HG03060 (cell line): ENCODE data around the gene MITF.

Experiments used
- ATAC-seq: cut with Tn5 transposase; IDR thresholded peaks from one replicate; pipeline ENCODE4 v1.9.1; 2021; ENCODE audit warnings: low read depth, moderate number of reproducible peaks; ENCODE audit not compliant: unreplicated experiment

MITF gene

DNA sequence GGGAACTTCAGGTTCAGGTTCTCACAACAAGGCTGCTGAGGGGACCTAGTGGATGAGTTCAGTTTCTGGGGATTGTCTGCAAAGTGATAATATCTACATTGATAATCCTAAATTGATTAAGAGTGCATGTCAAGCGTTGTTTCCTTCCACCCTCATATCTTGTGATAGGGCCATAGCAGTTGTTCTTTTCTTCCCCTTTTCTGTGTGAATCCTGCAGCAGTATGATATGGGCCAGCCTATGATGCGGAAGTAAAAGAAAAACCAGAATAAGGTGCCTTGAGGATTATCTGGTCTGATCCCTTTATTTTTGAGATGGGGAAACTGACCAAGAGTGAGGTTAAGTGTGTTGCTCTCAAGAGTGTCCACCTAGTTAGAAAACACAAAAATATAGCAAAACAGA lies 86.2 kb downstream of the MITF start:
- ATAC-seq = no peak

DNA sequence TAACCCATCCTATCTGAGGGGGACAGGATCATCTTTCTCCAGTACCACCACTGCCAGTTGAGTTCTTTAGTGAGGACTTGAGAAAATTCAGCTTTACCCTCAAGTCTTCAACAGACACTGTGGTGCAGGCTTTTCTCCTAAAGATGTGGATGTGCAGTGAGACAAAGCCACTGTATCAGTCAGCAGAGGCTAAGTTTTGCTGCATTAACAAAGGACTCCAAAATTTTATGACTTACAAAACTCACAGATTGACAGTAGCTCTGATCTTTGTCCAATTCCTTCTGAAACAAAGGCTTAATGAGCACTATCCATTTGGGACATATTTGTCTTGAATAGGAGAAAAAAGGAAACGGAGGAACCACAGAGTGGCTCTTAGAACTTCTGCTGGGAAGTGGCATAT lies 87.9 kb downstream of the MITF start:
- ATAC-seq = no peak

DNA sequence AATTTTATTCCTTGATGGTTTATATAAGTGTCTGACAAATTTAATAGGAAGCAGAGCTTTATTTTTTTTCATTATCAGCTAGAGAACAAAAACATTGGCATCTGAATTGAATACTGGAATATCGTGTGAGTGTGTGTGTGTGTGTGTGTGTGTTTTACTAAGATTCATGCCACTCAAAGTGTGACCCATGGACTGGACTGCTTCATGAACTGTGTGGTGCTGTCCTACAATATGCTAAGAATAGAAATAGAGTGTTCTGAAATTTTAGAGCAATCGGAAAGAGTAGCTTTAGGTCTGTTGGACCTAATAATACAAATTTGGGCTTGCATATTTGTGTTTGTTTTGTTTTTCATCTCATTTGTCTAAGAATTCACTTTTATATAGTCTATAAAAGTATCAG lies 89.6 kb downstream of the MITF start:
- ATAC-seq = no peak

DNA sequence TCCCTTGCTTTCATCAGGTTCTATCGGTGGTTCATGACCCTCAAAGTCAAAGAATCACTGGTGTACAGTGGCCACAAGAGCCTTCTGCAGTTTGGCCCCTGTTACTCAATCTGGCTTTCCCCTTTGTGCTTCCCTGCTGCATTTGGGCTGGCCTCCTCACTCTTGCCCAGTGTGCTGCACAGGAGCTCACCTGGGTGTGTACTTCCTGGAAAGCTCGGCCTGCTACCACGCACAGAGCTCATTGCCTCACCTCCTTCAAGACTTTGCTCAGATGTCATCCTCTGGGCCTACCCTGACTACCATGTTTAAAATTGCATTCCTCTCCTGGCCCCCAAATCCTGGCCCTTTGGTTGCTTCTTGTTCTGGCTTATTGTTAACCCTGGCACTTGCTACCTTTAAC lies 90.9 kb downstream of the MITF start:
- no peak for ATAC-seq

DNA sequence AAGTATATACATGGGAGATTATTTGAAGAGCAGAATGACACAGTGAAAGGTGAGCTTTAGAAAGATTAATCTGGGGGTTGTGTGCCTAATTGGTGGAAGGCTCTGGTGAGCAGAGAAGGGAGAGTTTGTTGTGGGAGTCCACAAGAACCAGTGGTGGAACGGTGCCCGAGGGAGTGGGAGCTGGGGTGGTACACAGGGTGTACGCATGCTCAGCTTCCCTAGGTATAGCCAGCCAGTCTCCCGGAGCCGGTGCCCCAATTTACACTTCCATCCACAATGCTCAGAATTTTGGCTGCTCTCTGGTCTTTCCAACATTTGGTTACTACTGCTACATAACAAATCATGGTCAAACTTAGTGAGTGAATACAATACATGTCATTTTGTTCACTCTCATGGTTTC lies 92.5 kb downstream of the MITF start:
- ATAC-seq = no peak

DNA sequence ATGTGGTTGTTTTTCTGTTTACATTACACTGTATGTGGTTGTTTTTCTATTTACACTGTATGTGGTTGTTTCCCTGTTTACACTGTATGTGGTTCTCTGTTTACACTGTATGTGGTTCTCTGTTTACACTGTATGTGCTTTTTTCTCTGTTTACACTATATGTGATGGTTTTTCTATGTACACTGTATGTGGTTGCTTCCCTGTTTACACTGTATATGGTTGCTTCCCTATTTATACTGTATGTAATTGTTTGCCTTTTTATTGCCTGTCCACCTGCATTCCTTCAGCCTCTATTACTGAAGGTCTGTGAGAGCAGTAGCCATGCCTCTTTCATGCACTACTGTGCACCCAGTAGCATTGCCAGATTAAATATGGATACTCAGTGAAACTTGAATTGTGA lies 94.3 kb downstream of the MITF start:
- ATAC-seq = no peak

DNA sequence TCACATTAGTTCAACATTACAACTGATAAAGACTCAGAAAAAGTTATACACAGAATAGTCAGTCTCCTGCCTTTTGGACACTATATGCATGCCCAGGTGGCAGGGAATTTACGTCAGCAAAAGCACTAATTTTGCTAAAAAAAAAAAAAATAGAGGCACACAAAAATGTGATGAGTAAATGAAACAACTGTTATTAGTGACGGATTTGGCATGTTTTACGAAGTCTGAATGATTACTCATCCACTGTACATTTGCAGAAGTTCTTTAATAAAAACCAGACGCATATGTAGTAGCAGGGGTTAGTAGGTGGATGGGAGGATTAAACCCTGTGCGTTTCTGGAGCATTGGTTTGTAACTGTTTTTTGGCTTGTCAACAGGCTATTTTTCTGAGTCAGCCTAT lies 99.0 kb downstream of the MITF start:
- ATAC-seq = no peak

DNA sequence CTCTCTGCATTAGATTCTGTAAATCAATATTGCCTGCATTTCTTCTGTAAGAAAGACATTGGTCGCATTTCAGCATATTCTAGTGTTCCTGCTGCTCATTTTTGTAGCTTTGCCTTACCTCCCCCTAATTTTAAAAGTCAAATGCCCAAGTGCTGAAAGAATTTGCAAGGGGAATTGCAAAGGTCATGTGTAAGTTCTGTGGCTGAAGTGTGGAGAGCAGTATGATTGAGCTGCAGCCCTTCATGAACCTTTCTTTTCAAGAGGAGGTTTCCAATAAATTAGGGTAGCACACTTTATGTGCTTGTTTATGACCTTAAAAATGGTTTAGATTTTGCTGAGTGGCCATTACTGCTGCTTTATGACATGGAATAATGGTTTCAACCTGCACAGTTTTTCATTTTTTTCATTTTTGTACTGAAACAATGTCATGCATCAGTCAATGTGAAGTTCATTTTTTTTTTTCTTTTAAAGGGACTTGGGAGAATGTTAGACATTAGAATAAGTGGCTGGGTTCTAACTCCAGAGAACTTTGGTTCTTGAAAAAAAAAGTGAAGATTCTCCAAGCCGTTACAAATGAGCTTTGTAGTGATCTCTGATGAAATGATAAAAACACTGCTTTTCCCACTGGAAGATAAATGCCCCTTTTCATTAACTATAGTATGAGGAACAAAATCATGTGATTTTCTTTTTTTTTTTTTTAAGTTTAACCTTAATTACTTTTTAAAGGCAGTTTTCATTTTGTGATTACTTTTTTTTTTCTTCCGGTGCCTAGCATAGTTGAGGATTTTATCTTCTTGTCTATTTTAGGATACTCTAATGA lies 99.6 kb downstream of the MITF start:
- no peak for ATAC-seq

DNA sequence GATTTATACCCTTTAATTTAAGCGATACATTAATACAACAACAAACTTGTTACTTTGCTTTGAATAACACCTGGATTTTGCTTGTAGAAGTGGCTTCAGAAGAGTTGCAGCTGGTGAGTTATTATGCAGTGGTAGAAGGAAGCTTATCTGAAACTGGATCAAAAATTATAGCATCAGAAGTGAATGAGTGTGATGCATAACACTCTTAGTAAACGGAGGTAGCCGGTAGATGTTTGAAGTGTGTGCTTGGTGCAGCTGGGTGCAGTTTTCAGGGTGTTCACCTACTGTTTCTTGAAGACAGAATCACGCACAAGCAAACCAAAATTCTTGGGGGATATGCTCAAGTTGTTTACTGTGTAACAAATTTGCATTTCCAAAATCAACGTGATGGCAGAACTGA lies 103.1 kb downstream of the MITF start:
- no peak for ATAC-seq

DNA sequence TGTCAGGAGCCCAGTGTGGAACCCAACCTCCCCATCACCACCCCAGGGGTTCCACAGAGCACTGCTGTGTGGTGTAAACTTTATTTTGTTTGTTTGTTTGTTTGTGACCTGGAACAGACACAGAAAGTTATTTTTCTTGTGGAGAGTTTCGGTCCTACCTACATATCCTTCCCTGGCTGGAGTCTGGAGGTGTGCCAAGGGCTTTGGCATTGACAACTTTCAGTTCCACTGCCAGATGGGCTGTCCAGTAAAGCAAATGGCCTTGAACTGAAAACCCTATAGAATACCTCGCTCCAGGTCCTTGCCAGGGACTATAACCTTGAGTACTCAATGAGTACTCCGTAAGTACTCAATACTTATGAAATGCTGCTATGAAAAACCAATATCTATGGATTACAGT lies 103.5 kb downstream of the MITF start:
- ATAC-seq = no peak

DNA sequence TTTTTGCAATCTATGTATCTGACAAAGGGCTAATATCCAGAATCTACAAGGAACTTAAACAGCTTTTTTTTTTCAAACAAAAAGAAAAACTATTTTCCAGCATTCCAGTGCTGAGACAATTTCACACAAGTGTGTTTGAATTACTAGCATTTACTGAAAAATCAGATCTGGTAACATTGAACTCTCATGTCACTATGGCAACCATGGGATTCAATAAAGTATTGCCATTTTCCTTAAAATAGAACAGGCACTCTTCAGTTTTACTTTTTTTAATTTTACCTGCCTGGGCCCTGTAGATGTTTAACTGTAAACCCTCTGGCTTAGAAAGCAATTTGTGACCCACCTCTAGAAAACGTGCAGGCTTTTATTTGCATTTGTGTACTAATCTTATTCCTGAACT lies 105.4 kb downstream of the MITF start:
- ATAC-seq = no peak

DNA sequence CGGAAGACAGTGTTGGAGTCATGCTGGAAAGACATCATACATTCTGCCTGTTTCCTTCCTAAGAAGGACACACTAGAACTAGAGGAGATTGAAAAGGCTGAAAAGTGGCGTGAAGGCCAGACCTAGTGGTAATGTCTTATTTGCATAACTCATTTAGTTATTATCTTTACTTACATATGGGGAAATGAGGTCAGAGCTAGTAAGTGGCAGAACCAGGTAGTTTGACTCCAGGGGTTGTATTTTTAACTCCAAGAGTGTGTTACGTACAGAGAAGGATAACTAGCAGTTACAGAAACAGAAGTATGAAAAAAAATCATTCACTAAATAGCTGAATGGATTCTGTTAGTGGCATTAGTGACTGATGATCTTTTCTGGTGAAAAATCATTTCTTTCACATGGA lies 108.0 kb downstream of the MITF start:
- no peak for ATAC-seq

DNA sequence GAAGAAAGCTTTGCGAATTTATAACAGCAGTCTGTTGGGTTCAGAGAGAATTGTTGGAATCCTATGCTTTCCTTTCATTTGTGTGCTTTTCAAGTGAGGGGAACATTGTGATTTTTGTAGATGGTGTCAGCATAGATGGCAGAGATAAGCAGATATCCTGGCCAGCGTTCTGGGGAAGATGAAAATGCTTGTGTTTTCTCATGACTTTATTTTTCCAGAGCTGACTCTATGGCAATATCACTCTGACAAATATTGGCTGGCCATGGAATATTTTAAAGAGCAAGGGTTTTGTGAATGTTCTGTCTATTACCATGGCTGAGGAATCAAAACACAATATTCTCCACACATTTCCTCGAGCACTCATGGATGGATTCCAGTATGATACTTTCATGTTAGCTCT lies 108.8 kb downstream of the MITF start:
- ATAC-seq = no peak

DNA sequence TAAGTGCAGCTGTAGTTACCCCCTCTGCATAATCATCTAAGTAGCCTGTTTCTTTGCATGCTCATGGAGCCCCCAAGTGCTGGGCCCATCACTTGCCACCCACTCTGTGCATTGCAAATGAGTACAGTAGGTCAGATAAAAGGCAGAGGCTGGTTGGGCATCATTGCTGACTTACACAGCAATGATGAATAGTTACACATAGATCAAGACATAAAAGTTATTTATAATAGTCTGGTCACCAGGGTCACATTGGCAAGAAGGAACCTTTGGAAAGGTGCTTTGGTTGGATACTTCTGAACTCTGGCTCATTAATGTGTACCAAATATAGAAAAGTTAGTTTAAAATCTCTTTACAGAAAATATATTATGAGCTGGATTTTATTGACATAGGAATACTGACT lies 111.6 kb downstream of the MITF start:
- ATAC-seq = no peak

DNA sequence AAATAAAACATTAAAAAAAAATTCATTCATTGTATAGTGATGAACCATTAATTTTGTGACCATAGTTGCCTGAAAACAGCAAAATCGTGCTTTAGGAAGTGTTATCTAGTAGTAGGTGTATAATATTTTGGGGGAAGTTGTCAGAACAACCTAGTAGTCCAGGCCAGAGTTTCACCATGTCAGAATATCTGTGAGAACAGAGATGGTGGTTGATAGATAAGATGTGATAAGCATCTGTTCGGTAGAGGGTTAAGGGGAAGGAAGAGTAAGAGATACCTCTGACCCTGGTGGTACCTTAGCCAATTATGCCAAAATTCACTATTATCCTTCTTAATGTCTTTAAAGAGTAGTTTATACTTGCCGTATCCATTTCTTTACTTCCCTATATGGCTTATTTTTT lies 113.8 kb downstream of the MITF start:
- ATAC-seq = no peak

DNA sequence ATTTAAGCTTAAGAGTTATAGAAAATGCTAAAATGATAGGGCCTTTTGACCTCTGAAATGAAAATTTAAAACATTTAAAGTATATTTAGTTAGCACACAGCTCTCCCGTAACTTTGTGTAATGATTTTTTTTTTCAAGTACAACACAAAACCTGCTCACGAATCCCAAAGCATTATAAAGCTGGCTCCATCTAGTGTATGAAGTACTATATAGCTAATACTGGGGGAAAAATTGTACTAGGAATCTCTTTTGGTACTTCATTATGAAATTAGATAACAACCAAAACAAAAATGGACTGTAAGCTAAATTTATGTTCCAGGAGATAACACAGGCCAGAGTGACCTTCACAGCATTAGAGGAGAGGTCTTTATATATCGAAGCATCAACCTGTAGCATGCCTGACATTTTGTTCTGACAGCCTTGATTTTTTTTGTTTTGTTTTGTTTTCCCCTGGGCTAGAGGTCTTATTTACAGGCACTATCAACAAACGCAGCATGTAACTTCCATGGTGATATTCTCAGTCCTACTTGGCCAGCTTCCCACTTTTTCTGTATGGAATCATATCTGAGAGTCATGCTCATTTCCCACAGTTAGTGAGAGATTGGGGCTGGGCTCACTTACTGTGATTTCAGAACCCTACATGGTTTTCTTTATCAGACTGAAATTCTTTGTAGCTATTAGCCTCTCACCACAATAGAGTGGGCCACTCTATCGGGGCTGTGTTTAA lies 116.3 kb downstream of the MITF start:
- ATAC-seq = no peak

DNA sequence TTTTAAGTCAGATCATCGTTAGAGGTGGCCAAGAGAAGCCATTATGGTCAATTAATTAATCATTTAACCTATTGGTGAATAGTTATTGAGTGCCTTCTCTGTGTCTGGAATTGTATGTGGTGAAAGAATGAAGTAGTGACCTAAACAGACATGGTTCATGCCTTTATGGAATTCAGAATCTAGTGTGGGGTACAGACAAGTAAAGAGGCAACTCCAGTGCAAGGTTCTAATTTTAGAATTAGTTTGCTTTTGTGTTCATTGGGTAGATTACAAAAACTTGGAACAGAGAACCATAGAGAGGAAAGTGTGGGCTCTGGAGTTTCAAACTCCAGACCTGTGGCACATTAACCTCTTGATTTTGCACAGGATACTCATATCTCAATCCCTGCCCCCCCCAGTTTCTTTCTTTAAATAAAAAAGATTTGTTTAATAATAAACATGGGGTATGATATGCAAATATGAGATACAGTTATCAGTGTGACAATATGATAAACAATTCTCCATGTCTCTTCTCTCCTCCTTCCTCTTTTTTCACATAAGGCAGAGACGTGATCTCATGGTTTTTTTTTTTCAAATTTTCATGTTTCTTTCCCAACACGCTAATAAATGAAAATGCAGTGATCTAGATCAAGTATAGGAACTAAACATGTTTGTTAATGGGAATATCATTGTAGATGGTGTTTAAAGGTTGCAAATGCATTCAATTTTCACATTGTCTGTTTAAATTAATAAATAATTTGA lies 117.9 kb downstream of the MITF start:
- no peak for ATAC-seq

DNA sequence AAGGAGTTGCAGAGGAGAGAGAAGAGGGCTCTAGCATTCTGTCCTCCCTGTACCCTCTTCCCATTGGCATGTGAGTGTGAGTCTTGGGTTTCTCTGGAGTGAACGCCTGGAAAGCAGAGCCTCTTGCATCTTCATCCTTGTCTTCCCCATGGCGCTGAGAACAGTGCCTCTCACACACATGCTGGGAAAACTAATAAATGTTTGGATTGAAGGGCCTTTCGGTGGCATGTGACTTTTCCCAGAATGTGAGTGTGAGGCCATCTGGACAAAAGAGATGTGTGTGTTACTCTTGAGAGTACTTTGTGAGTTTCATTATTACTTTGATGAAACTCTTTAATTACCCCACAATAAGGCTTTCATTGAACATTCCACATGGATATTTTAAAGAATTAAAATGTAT lies 122.3 kb downstream of the MITF start:
- ATAC-seq = no peak

DNA sequence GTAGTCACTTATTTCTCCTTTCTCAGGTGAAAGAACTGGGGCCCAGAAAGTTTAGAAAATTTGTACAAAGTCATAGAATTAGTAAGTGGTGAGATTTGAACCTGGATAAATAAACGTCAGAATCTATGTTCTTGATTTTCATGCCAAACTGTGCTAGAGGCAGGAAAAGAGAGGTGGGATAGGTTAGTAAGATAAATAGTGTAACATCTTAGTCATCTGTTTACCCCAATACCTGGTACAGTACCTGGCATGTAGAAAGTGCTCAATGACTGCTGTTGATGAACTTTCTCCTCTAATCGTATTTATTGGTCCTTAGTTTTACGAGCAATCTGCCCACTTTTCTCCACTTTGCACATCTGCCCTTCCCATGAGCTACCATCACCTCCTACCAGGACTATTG lies 124.9 kb downstream of the MITF start:
- no peak for ATAC-seq

DNA sequence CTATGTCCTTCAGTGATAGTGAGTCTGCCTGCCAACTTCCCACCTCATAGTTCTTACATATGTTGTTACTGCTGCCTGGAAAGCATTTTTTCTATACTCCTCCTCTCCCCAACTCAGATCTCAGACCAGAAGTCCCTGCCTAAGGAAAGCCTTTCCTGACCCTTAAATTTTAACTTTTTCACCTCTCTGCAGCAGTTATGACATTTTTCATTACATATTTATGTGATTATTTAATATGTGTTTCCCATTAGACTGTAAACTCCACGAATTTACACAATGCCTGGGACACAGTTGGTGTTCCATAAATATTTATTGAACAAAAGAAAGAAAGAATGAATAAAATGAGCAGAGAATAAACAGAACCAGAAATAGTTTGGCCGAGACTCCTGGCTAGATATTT lies 125.5 kb downstream of the MITF start:
- no peak for ATAC-seq

DNA sequence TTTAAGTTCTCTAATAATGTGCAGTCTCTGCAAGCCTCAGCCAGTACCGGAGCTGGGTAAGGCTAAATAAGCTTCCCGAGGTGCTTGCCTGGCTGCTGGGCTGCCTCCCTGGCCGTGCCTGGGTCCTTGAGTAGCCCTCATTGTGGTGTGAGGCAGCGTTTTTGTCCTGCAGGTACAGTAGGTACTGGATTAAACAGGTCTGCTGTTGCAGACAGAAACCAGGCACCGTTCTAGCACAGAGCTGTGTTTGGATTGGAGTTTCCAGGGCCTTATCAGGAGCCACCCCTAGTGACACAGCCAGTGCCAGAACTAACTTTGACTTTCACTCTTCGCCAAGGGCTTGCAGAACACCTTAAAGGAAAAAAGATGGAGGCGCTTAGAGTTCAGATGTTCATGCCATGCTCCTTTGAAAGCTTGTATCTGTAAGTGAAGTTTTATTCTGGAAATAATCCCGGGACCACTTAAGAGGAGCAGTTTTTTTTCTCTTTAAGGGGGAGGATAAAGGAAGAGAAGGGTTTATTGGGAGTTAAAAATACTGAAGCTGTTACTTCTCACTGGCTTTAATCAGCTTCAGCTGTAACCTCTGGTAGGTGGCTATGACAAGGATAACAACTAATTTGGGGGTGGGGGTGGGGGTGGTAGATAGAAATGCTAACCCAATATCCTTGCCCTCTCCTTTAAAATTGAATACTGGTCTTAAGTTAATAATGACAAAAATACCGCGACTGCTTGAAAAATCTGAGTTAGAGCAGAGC lies 126.8 kb downstream of the MITF start:
- no peak for ATAC-seq
